ENCODE measurements around the gene CARD16.

GRCh38 chr11:105007463-105007862 lies 37.7 kb downstream of the CARD16 start:
- TF ChIP-seq CTCF (IDR thresholded peaks at IDR 0.05): no peak
- TF ChIP-seq POLR2A (IDR thresholded peaks at IDR 0.05; ENCODE audit: low read depth): no peak
- TF ChIP-seq EP300 (IDR thresholded peaks at IDR 0.05): no peak

Data from esophagus muscularis mucosa (tissue), 4 donors.